Mucosa of stomach (tissue), 1 donor: Measurements from ENCODE around the gene GLRX2.
"Not testable (repeated sequence)": the region's sequence is repeated elsewhere in the genome, so short reads cannot be mapped to it uniquely, and the experiment has no call there.

ENCODE experiments used
- H3K27me3 ChIP-seq: one replicate; pipeline ENCODE4 v1.7.0; 2013; ENCODE audit warnings: mild to moderate bottlenecking, low read length; ENCODE audit not compliant: control insufficient read depth, insufficient read depth
- H3K36me3 ChIP-seq: one replicate; pipeline ENCODE4 v1.7.0; 2013; ENCODE audit warnings: low read length; ENCODE audit not compliant: control insufficient read depth, insufficient read depth
- H3K4me1 ChIP-seq: one replicate; pipeline ENCODE4 v1.7.0; 2013; ENCODE audit warnings: mild to moderate bottlenecking, low read length; ENCODE audit not compliant: control insufficient read depth, insufficient read depth
- H3K4me3 ChIP-seq: one replicate; pipeline ENCODE4 v1.7.0; 2013; ENCODE audit warnings: low read length
- H3K9ac ChIP-seq: one replicate; pipeline ENCODE4 v1.7.0; 2013; ENCODE audit warnings: mild to moderate bottlenecking, low read length, moderate library complexity
- H3K9me3 ChIP-seq: one replicate; pipeline ENCODE4 v1.7.0; 2013; ENCODE audit warnings: mild to moderate bottlenecking, low read length, moderate library complexity; ENCODE audit not compliant: control insufficient read depth
- donor health status: Pancreatic carcinoma.

The GLRX2 gene

DNA sequence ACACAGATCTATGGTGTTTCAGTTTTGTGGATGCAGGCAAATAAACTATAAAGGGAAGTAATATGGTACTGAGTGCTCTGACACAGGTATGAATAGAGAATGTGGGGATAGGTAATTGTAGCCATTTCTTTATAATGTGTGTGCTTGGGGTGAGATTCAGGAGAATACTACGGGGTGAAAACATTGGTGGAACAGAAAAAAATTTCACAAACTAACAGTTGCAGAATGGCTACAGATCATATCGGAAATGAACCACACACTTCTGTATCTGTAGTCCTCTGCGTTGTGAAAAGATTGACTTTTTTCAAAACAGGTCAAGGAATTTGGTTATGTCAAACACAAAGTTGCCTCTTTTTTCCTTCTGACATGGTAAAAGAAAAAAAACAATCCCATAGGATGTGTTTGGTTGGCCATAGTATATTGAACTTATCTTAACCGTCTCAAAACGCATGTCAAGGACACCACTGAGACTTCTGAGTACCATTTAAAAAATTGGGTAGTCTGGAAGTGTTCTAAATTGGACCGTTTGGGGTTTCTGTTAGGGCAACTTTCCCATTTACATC, 15.5 kb upstream of the GLRX2 start:
- Histone ChIP-seq H3K9me3 (no peaks in the 10 kb centered on the region), H3K4me3 (no peak overlapping the region), H3K9ac (no peak overlapping the region), H3K4me1 (peaks cover 10% of the 10 kb centered on the region), H3K36me3 (no peaks in the 10 kb centered on the region), H3K27me3 (no peaks in the 10 kb centered on the region)

- no peaks in the 10 kb centered on the region for H3K36me3 ChIP-seq
- H3K27me3 ChIP-seq = no peaks in the 10 kb centered on the region
- no peaks in the 10 kb centered on the region for H3K9me3 ChIP-seq
- H3K9ac ChIP-seq = no peak overlapping the region
- peaks cover 10% of the 10 kb centered on the region for H3K4me1 ChIP-seq
- no peak overlapping the region for H3K4me3 ChIP-seq
These were observed 13.9 kb upstream of the GLRX2 start for GRCh38 chr1:193118803-193119730.

DNA sequence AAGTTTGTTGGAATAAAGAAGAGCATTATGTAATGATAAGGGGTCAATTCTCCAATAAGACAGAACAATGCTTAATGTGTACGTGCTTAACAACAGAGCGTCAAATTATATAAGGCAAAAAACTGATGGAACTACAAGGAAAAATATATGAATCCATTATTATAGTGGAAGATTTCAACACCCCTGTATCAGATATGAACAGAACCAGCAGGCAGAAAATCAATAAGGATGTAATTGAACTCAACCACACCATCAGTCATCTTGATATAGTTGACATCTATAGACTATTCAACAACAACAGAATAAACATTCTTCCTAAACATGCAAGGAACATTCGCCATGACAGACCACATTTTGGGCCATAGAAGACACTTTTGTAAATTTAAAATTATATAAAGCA, 13.0 kb upstream of the GLRX2 start:
- H3K9ac ChIP-seq = no peak overlapping the region
- H3K4me1 ChIP-seq = peaks cover 4% of the 10 kb centered on the region
- no peaks in the 10 kb centered on the region for H3K36me3 ChIP-seq
- H3K9me3 ChIP-seq = no peaks in the 10 kb centered on the region
- H3K27me3 ChIP-seq = no peaks in the 10 kb centered on the region
- no peak overlapping the region for H3K4me3 ChIP-seq

- H3K36me3 ChIP-seq, H3K9ac ChIP-seq, H3K4me1 ChIP-seq, H3K4me3 ChIP-seq, H3K9me3 ChIP-seq, H3K27me3 ChIP-seq: not testable (repeated sequence)
These were observed 12.0 kb upstream of the GLRX2 start for GRCh38 chr1:193117167-193117566.

DNA sequence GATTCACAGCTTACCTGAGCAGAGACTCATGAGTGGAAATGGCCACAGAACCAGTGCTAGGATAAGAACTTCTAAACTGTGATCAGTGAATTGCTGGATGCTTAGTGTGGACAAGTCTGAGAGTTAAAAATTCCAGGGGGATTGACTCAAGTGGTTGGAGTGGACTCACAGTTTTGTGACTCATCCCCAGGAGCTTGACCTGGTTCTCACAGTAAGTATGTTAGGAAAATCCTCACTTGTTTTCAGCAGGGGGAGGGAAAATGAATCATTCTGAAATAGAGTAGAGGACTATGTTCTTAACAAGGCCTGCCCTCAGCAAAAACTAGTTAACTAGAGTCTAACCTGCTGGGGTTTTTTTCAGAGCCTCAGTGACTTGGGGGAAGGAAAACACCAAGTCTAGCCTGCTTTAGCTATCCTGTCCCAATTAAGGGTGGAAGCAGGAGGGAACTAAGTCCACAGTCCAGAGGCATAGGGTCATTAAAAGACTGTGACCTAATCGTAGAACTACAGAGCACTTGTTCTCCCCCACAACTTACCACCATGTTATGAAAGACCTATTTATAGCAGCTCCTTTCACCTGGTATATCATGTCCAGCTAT, 10.5 kb upstream of the GLRX2 start:
- no peaks in the 10 kb centered on the region for H3K27me3 ChIP-seq
- H3K4me3 ChIP-seq = no peak overlapping the region
- no peaks in the 10 kb centered on the region for H3K4me1 ChIP-seq
- no peak overlapping the region for H3K9ac ChIP-seq
- H3K9me3 ChIP-seq = no peaks in the 10 kb centered on the region
- no peaks in the 10 kb centered on the region for H3K36me3 ChIP-seq

- Histone ChIP-seq H3K4me1 (no peaks in the 10 kb centered on the region), H3K4me3 (no peak overlapping the region), H3K9me3 (no peaks in the 10 kb centered on the region), H3K36me3 (no peaks in the 10 kb centered on the region), H3K9ac (no peak overlapping the region), H3K27me3 (no peaks in the 10 kb centered on the region)
These were observed 9.4 kb upstream of the GLRX2 start for GRCh38 chr1:193114485-193115095.

- Histone ChIP-seq H3K27me3 (no peaks in the 10 kb centered on the region), H3K9me3 (no peaks in the 10 kb centered on the region), H3K4me3 (no peak overlapping the region), H3K4me1 (no peaks in the 10 kb centered on the region), H3K9ac (no peak overlapping the region), H3K36me3 (no peaks in the 10 kb centered on the region)
These were observed 8.7 kb upstream of the GLRX2 start for GRCh38 chr1:193113992-193114332.

DNA sequence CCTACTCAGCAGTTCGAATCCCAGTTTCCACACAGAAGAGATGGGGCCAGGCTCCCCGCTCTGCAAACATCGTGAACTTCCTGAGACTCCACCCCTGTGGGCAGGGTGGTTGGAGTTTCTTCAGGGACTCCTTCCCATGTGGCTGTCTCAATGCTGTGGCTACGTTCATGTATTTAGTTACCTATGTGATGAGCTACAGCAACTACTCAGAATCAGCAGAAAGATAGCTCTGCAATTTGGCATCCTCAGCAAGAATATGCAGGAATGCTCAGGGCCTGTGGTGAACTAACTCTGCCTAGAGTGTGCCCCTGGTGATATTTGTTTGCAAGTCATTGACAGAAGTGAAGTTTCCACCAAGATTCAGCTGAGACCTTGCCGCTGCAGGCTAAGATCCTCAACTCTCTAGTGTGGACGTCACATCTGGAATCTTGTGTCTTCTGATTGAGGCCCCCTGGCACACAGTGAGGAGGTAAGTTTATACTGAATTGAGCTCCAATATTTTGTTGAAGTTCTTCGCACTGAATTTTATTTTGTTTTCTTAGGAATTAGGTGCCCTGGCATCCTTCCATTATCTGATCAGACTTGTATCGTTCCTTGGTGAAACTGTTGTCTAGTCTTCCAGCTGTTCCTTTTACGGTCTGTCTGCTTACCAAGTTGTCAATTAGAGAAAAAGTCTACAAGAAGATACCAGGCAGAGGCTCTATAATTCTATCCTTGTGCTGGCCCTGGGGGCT, 8.2 kb upstream of the GLRX2 start:
- H3K9me3 ChIP-seq = no peaks in the 10 kb centered on the region
- H3K4me3 ChIP-seq = no peak overlapping the region
- no peaks in the 10 kb centered on the region for H3K4me1 ChIP-seq
- H3K36me3 ChIP-seq = no peaks in the 10 kb centered on the region
- H3K9ac ChIP-seq = no peak overlapping the region
- no peaks in the 10 kb centered on the region for H3K27me3 ChIP-seq

GRCh38 chr1:193111641-193112090, 6.5 kb upstream of the GLRX2 start:
- H3K27me3 ChIP-seq = no peaks in the 10 kb centered on the region
- H3K9me3 ChIP-seq = no peaks in the 10 kb centered on the region
- no peaks in the 10 kb centered on the region for H3K36me3 ChIP-seq
- H3K4me3 ChIP-seq = no peak overlapping the region
- no peaks in the 10 kb centered on the region for H3K4me1 ChIP-seq
- no peak overlapping the region for H3K9ac ChIP-seq

- H3K27me3 ChIP-seq = no peaks in the 10 kb centered on the region
- no peaks in the 10 kb centered on the region for H3K36me3 ChIP-seq
- H3K9ac ChIP-seq = no peak overlapping the region
- H3K9me3 ChIP-seq = no peaks in the 10 kb centered on the region
- H3K4me3 ChIP-seq = no peak overlapping the region
- no peaks in the 10 kb centered on the region for H3K4me1 ChIP-seq
These were observed 5.7 kb upstream of the GLRX2 start for GRCh38 chr1:193110864-193111263.

GRCh38 chr1:193110246-193110645, 5.0 kb upstream of the GLRX2 start:
- Histone ChIP-seq H3K27me3 (no peaks in the 10 kb centered on the region), H3K4me1 (no peaks in the 10 kb centered on the region), H3K9me3 (no peaks in the 10 kb centered on the region), H3K9ac (no peak overlapping the region), H3K4me3 (no peak overlapping the region), H3K36me3 (no peaks in the 10 kb centered on the region)
